Measurements from ENCODE around the gene TAF15. TPM values are rescaled to one million over a fixed set of nuclear protein-coding genes. Genes with fewer than 3 reads are reported as not detected.

Gene TAF15
- total and polyA plus RNA-seq, 2 of the 13 experiments (the other 11 are each of a cell fraction or from before 2014, with no cell fraction given): 25.2 to 26.5 TPM

- TF ChIP-seq ATF7 (IDR thresholded peaks at IDR 0.05) (peak; percentile 83), ATF7 (CRISPR knock-in tag; IDR thresholded peaks at IDR 0.05) (no peak), FIP1L1 (IDR thresholded peaks at IDR 0.05; ENCODE audit: borderline replicate concordance, insufficient read depth, low read depth, low read length) (no peak), SMAD3 (CRISPR knock-in tag; IDR thresholded peaks at IDR 0.05) (peak; percentile 26; the same call in 1 of the 2 replicates), ZBTB33 (CRISPR knock-in tag; IDR thresholded peaks at IDR 0.05) (no peak), FOXA1 (IDR thresholded peaks at IDR 0.05) (no peak), FOXA1 (CRISPR knock-in tag; IDR thresholded peaks at IDR 0.05) (no peak), TBP (CRISPR knock-in tag; IDR thresholded peaks at IDR 0.05) (0 out of 2 replicates have a peak, but pooled peaks have one; percentile 18), TARDBP (CRISPR knock-in tag; IDR thresholded peaks at IDR 0.05) (peak; percentile 10; the same call in 1 of the 2 replicates), TOPORS (CRISPR knock-in tag; IDR thresholded peaks at IDR 0.05) (no peak; the same call in 1 of the 2 replicates), ZNF318 (CRISPR knock-in tag; IDR thresholded peaks at IDR 0.05) (no peak), ISX (CRISPR knock-in tag; conservative IDR thresholded peaks at IDR 0.05) (no peak), ZNF160 (CRISPR knock-in tag; IDR thresholded peaks at IDR 0.05) (no peak), RBM22 (optimal IDR thresholded peaks at IDR 0.05; ENCODE audit: low read length) (no peak), JDP2 (CRISPR knock-in tag; IDR thresholded peaks at IDR 0.05; ENCODE audit: borderline replicate concordance) (no peak; the same call in 1 of the 2 replicates), ZNF792 (CRISPR knock-in tag; IDR thresholded peaks at IDR 0.05) (peak; percentile 27; the same call in 1 of the 2 replicates), TAF15 (IDR thresholded peaks at IDR 0.05; ENCODE audit: low read depth, low read length, poor library complexity, severe bottlenecking) (no peak), NCOA5 (CRISPR knock-in tag; IDR thresholded peaks at IDR 0.05) (no peak), ZNF746 (CRISPR knock-in tag; IDR thresholded peaks at IDR 0.05) (no peak)
These were observed at the start of gene TAF15 (continued) for GRCh38 chr17:35808962-35809854.

All from HepG2 (cell line).